H1 (cell line): ENCODE results near the gene NQO2. TPM values are rescaled to one million over a fixed set of nuclear protein-coding genes. Genes with fewer than 3 reads are reported as not detected.

Experiments used
- CTCF ChIA-PET: fragments of 300-600 bp; sonication (Branson Sonifier 250); formaldehyde crosslinking; loops from one replicate; lab custom pipeline; 2021; ENCODE audit not compliant: partially characterized antibody; lab: Charles Lee
- POLR2A ChIA-PET: fragments of 300-600 bp; sonication (Branson Sonifier 250); formaldehyde crosslinking; loops from one replicate; lab custom pipeline; 2021; ENCODE audit warnings: inconsistent platforms; ENCODE audit not compliant: partially characterized antibody; lab: Charles Lee
- DNase-seq, 2 experiments: peaks; one replicate each; pipeline versions ENCODE4 v3.0.0 to v3.0.0-alpha.2; 2010 to 2022; ENCODE audit warnings: low spot score in 2 of 2, low read depth in 1 of 2, mixed read lengths in 1 of 2
- FAIRE-seq: peaks from 2 replicates; lab custom pipeline; 2011; peaks lifted over from hg19 to GRCh38; lab: Jason Lieb, UNC
- H2AFZ ChIP-seq: 2 replicates; pipeline ENCODE4 v1.8.1; 2012; ENCODE audit warnings: low read length, inconsistent platforms
- H2AK5ac ChIP-seq: 2 replicates; pipeline ENCODE4 v1.6.1; 2013; ENCODE audit warnings: low read depth, low read length
- H2BK120ac ChIP-seq: replicated peaks from 2 replicates; pipeline ENCODE3; 2013; ENCODE audit warnings: low read depth, low read length, inconsistent platforms
- H2BK12ac ChIP-seq: 2 replicates; pipeline ENCODE4 v1.6.1; 2013; ENCODE audit warnings: low read depth, low read length
- H2BK15ac ChIP-seq: 2 replicates; pipeline ENCODE4 v1.6.1; 2013; ENCODE audit warnings: low read length
- H2BK20ac ChIP-seq: 2 replicates; pipeline ENCODE4 v1.6.1; 2013; ENCODE audit warnings: low read length
- H2BK5ac ChIP-seq: 2 replicates; pipeline ENCODE4 v1.6.1; 2013; ENCODE audit warnings: low read depth, low read length
- H3K14ac ChIP-seq: 2 replicates; pipeline ENCODE4 v1.6.1; 2013; ENCODE audit warnings: inconsistent platforms; ENCODE audit not compliant: insufficient read length
- H3K18ac ChIP-seq: 2 replicates; pipeline ENCODE4 v1.6.1; 2013; ENCODE audit warnings: low read length; ENCODE audit errors: extremely low read depth
- H3K23ac ChIP-seq: 2 replicates; pipeline ENCODE4 v1.6.1; 2013; ENCODE audit warnings: inconsistent platforms; ENCODE audit not compliant: insufficient read length
- H3K23me2 ChIP-seq: 2 replicates; pipeline ENCODE4 v1.6.1; 2013; ENCODE audit warnings: low read depth, low read length
- H3K27ac ChIP-seq: 2 replicates; pipeline ENCODE4 v1.6.1; 2011; ENCODE audit warnings: low read depth, low read length, inconsistent platforms
- H3K27me3 ChIP-seq, 4 experiments: replicated peaks in 1 of 4; 1 replicate in 1 of 4; 2 replicates in 3 of 4; pipeline versions ENCODE4 v1.6.1 to v1.8.1; 2011 to 2013; ENCODE audit warnings: low read length in 3 of 4, mild to moderate bottlenecking in 3 of 4, inconsistent platforms in 2 of 4, mixed read lengths in 2 of 4, moderate library complexity in 1 of 4; ENCODE audit not compliant: control insufficient read depth in 3 of 4, insufficient read depth in 3 of 4; ENCODE audit errors: extremely low read depth in 1 of 4
- H3K36me3 ChIP-seq, 4 experiments: 2 replicates each; pipeline versions ENCODE4 v1.6.1 to v1.8.1; 2011 to 2013; ENCODE audit warnings: mild to moderate bottlenecking in 4 of 4, low read length in 3 of 4, moderate library complexity in 2 of 4, control low read depth in 1 of 4, inconsistent platforms in 1 of 4; ENCODE audit not compliant: insufficient read depth in 4 of 4, control insufficient read depth in 2 of 4
- H3K4ac ChIP-seq: replicated peaks from 2 replicates; pipeline ENCODE3; 2013; ENCODE audit warnings: low read length, low read depth, mixed read lengths, inconsistent platforms; ENCODE audit not compliant: insufficient read length
- H3K4me1 ChIP-seq, 4 experiments: replicated peaks in 1 of 4; 1 replicate in 1 of 4; 2 replicates in 3 of 4; pipeline versions ENCODE4 v1.6.1 to v1.8.1; 2011 to 2013; ENCODE audit warnings: low read length in 3 of 4, inconsistent platforms in 2 of 4, mixed read lengths in 1 of 4; ENCODE audit not compliant: insufficient read depth in 4 of 4, control insufficient read depth in 3 of 4
- H3K4me2 ChIP-seq, 2 experiments: 2 replicates each; pipeline versions ENCODE4 v1.6.1 to v1.8.1; 2011 to 2013; ENCODE audit warnings: low read depth in 2 of 2, low read length in 2 of 2, control low read depth in 1 of 2, inconsistent platforms in 1 of 2, mild to moderate bottlenecking in 1 of 2; ENCODE audit not compliant: insufficient read depth in 1 of 2
- H3K4me3 ChIP-seq, 4 experiments: fragments of 200-600, 300-600 bp in 1 of 4; sonication (generic), shearing (Covaris generic), sonication (Bioruptor Twin) in 1 of 4; 2 replicates each; pipeline versions ENCODE4 v1.5.1 to v1.8.1; 2011 to 2016; ENCODE audit warnings: low read length in 4 of 4, low read depth in 3 of 4, control low read depth in 2 of 4, inconsistent platforms in 2 of 4, mild to moderate bottlenecking in 2 of 4, mixed read lengths in 1 of 4, moderate library complexity in 1 of 4; ENCODE audit not compliant: insufficient read depth in 2 of 4; ENCODE audit errors: extremely low read depth in 1 of 4
- H3K56ac ChIP-seq: replicated peaks from 2 replicates; pipeline ENCODE3; 2013; ENCODE audit warnings: low read depth, mild to moderate bottlenecking, mixed read lengths, low read length, inconsistent platforms; ENCODE audit not compliant: insufficient read length
- H3K79me1 ChIP-seq: 2 replicates; pipeline ENCODE4 v1.6.1; 2013; ENCODE audit warnings: low read depth, low read length, control low read depth
- H3K79me2 ChIP-seq, 2 experiments: 2 replicates each; pipeline versions ENCODE4 v1.6.1 to v1.8.1; 2012 to 2013; ENCODE audit warnings: low read length in 2 of 2, mild to moderate bottlenecking in 2 of 2, inconsistent platforms in 1 of 2; ENCODE audit not compliant: insufficient read depth in 2 of 2, control insufficient read depth in 1 of 2
- H3K9ac ChIP-seq, 4 experiments: replicated peaks in 1 of 4; 1 replicate in 1 of 4; 2 replicates in 3 of 4; pipeline versions ENCODE4 v1.6.1 to v1.8.1; 2011 to 2013; ENCODE audit warnings: low read depth in 3 of 4, low read length in 3 of 4, control low read depth in 2 of 4, mild to moderate bottlenecking in 2 of 4, moderate library complexity in 2 of 4, inconsistent platforms in 1 of 4; ENCODE audit errors: extremely low read depth in 1 of 4
- H3K9me3 ChIP-seq, 2 experiments: 2 replicates each; pipeline versions ENCODE4 v1.6.1 to v1.8.1; 2012 to 2013; ENCODE audit warnings: mild to moderate bottlenecking in 2 of 2, moderate library complexity in 2 of 2, control low read depth in 1 of 2, inconsistent platforms in 1 of 2, low read depth in 1 of 2, low read length in 1 of 2, mixed read lengths in 1 of 2; ENCODE audit not compliant: insufficient read depth in 2 of 2
- H4K20me1 ChIP-seq, 2 experiments: replicated peaks in 1 of 2; 2 replicates each; pipeline versions ENCODE3 to v1.8.1; 2011 to 2013; ENCODE audit warnings: inconsistent platforms in 2 of 2, low read length in 2 of 2, mild to moderate bottlenecking in 1 of 2; ENCODE audit not compliant: insufficient read depth in 2 of 2, control insufficient read depth in 1 of 2
- H4K5ac ChIP-seq: 2 replicates; pipeline ENCODE4 v1.6.1; 2013; ENCODE audit warnings: low read length, low read depth, mixed read lengths, inconsistent platforms; ENCODE audit not compliant: insufficient read length
- H4K8ac ChIP-seq: 2 replicates; pipeline ENCODE4 v1.8.0; 2013; ENCODE audit warnings: mild to moderate bottlenecking, moderate library complexity, low read length, inconsistent platforms; ENCODE audit not compliant: insufficient read depth; ENCODE audit errors: extremely low read depth
- H4K91ac ChIP-seq: replicated peaks from 2 replicates; pipeline ENCODE3; 2013; ENCODE audit warnings: low read length, mixed read lengths, inconsistent platforms; ENCODE audit not compliant: insufficient read length
- ATF2 ChIP-seq: IDR thresholded peaks from 2 replicates; pipeline ENCODE4 v1.6.1; 2012; ENCODE audit warnings: low read length, inconsistent platforms
- EZH2 ChIP-seq: fragments of 200-600 bp; sonication (generic); IDR thresholded peaks from 2 replicates; pipeline ENCODE4 v1.7.1; 2012; ENCODE audit warnings: low read depth, mild to moderate bottlenecking, moderate library complexity, low read length, inconsistent platforms; ENCODE audit not compliant: severe bottlenecking
- GABPA ChIP-seq: IDR thresholded peaks from 2 replicates; pipeline ENCODE4 v1.6.1; 2011; ENCODE audit warnings: mild to moderate bottlenecking, low read length, moderate library complexity, borderline replicate concordance; ENCODE audit not compliant: insufficient read depth
- HDAC6 ChIP-seq: IDR thresholded peaks from one replicate; pipeline ENCODE4 v1.7.1; 2012; ENCODE audit warnings: low read depth, mild to moderate bottlenecking, inconsistent platforms, low read length, moderate library complexity
- JUN ChIP-seq: IDR thresholded peaks from 2 replicates; pipeline ENCODE4 v1.6.1; 2011; ENCODE audit warnings: low read depth, mild to moderate bottlenecking, improper control_type of control experiment, low read length
- KDM5A ChIP-seq: fragments of 200-600 bp; IDR thresholded peaks from 2 replicates; pipeline ENCODE4 v1.7.1; 2012; ENCODE audit warnings: mild to moderate bottlenecking, low read length, inconsistent platforms, mixed read lengths
- MAX ChIP-seq: IDR thresholded peaks from 2 replicates; pipeline ENCODE4 v1.6.1; 2012; ENCODE audit warnings: inconsistent platforms
- NRF1 ChIP-seq: IDR thresholded peaks from 2 replicates; pipeline ENCODE4 v1.6.1; 2011; ENCODE audit warnings: mild to moderate bottlenecking, low read depth, low read length, improper control_type of control experiment
- PHF8 ChIP-seq: fragments of 200-600 bp; sonication (generic); conservative IDR thresholded peaks from 2 replicates; pipeline ENCODE4 v1.7.1; 2012; ENCODE audit warnings: low read depth, mild to moderate bottlenecking, inconsistent platforms, low read length, moderate library complexity
- POLR2A ChIP-seq, 2 experiments: IDR thresholded peaks; 1 replicate in 1 of 2; 2 replicates in 1 of 2; pipeline ENCODE4 v1.6.1; 2011; ENCODE audit warnings: low read depth in 2 of 2, low read length in 2 of 2, mild to moderate bottlenecking in 2 of 2; ENCODE audit errors: control extremely low read depth in 1 of 2
- TCF12 ChIP-seq: IDR thresholded peaks from 2 replicates; pipeline ENCODE4 v1.6.1; 2011; ENCODE audit warnings: low read depth, mild to moderate bottlenecking, low read length
- USF2 ChIP-seq: IDR thresholded peaks from 2 replicates; pipeline ENCODE4 v1.6.1; 2011; ENCODE audit warnings: low read length, improper control_type of control experiment
- WGBS, 2 experiments: shearing (Covaris generic) in 1 of 2; methylation state at CpG; one replicate each; pipeline versions ENCODE4 v1.1.6 to v1.1.7; 2013 to 2015; ENCODE audit warnings: low lambda C conversion rate in 2 of 2, mixed read lengths in 2 of 2, inconsistent platforms in 1 of 2, low coverage in 1 of 2, missing lambda C conversion rate in 1 of 2; ENCODE audit not compliant: insufficient replicate concordance in 2 of 2, insufficient coverage in 1 of 2, insufficient read length in 1 of 2; ENCODE audit errors: extremely low coverage in 1 of 2, missing lambda C conversion rate in 1 of 2; 5-methylcytosine and 5-hydroxymethylcytosine counted together
- polyA plus RNA-seq, 7 experiments: library from polyadenylated mRNA; depleted of rRNA in 3 of 7; stranded (reverse) in 5 of 7; unstranded in 2 of 7; fragments of >200 nt in 5 of 7; fragments of 200-250 nt in 2 of 7; gene quantifications; 1 replicate in 5 of 7; 2 replicates in 1 of 7; 4 replicates in 1 of 7; pipeline versions ENCODE4 v1.2.1 to v1.2.3, GENCODE V29; 2011 to 2013; ENCODE audit warnings: missing spikeins in 2 of 7, mixed read lengths in 2 of 7
- total RNA-seq: library from RNA; stranded (reverse); fragmentation: NEBNext Ultra II Directional; extraction: Animal tissue kit (Norgen Biotek cat#: 25700); gene quantifications from 2 replicates; pipeline ENCODE4 v1.2.1, GENCODE V29; 2021

Gene NQO2
- total and polyA plus RNA-seq, 2 of the 8 experiments (the other 6 are each of a cell fraction or from before 2014, with no cell fraction given): 135 to 168 TPM

GRCh38 chr6:3041147-3041546, 41.5 kb downstream of the NQO2 start:
- Histone ChIP-seq H3K9me3 (no peaks in the 10 kb centered on the region), H3K36me3 (no peaks in the 10 kb centered on the region), H3K27me3 (no peaks in the 10 kb centered on the region), H2BK5ac (no peak overlapping the region), H2BK12ac (no peak overlapping the region), H3K9ac (no peak overlapping the region), H3K23me2 (no peaks in the 10 kb centered on the region), H3K14ac (no peak overlapping the region), H2AFZ (no peak overlapping the region), H3K79me2 (no peaks in the 10 kb centered on the region), H2BK120ac (no peak overlapping the region), H4K20me1 (no peaks in the 10 kb centered on the region), H2BK15ac (no peak overlapping the region), H2BK20ac (no peak overlapping the region), H3K4me1 (peaks cover 0 to 5% (median 1%) of the 10 kb centered on the region in 4 experiments; a peak in 1 of 7 replicates), H3K4me2 (no peak overlapping the region), H4K5ac (no peak overlapping the region), H3K23ac (no peak overlapping the region), H2AK5ac (no peak overlapping the region), H3K79me1 (no peaks in the 10 kb centered on the region), H3K18ac (no peak overlapping the region), H3K4ac (no peak overlapping the region), H3K56ac (no peak overlapping the region), H4K8ac (no peak overlapping the region), H3K4me3 (no peak overlapping the region), H4K91ac (no peak overlapping the region), H3K27ac (no peak overlapping the region)
- ChIA-PET CTCF (interaction anchor here (0.8 to 4.9 kb wide), 2 partner anchors 39 to 249 kb away, joined by 3 to 20 read pairs; no protein-coding TSS in a partner anchor), POLR2A (no interaction called here)
- WGBS, 2 experiments: 90% methylated on average over 3 of the region's 3 CpGs; no CpG with 5 or more reads in 1 of the 2 experiments
- DNase-seq (no peak), FAIRE-seq (no peak)
- TF ChIP-seq JUN: no peak
- TF ChIP-seq KDM5A: no peak
- TF ChIP-seq MAX: no peak
- TF ChIP-seq EZH2: no peak
- TF ChIP-seq GABPA: no peak
- TF ChIP-seq NRF1: no peak
- no peak for TF ChIP-seq POLR2A (IDR thresholded peaks at IDR 0.05; ENCODE audit: control extremely low read depth in 1 of 2, low read depth in 2 of 2, low read length in 2 of 2)
- TF ChIP-seq PHF8: no peak
- TF ChIP-seq USF2: no peak
- no peak for TF ChIP-seq ATF2
- TF ChIP-seq HDAC6: no peak
- no peak for TF ChIP-seq TCF12
